ENCODE data around the gene PPP2R5E.

- TF ChIP-seq FOXP2 (optimal IDR thresholded peaks at IDR 0.05; ENCODE audit: borderline replicate concordance, extremely low read depth, extremely low read length, insufficient read depth) (no peak), POLR2AphosphoS5 (IDR thresholded peaks at IDR 0.05; ENCODE audit: low read depth, low read length) (no peak), REST (IDR thresholded peaks at IDR 0.05; ENCODE audit: insufficient read depth in 1 of 2, low read depth in 2 of 2, low read length in 2 of 2) (no peak), TAF1 (IDR thresholded peaks at IDR 0.05; ENCODE audit: borderline replicate concordance, insufficient read depth, low read length) (no peak)
Observed at GRCh38 chr14:63326840-63327239, 216.3 kb downstream of the PPP2R5E start.
